Epithelial cell of prostate (primary cell): Measurements from ENCODE around the gene TMEM62.
"Not testable (repeated sequence)": the region's sequence is repeated elsewhere in the genome, so short reads cannot be mapped to it uniquely, and the experiment has no call there.

ENCODE experiments used
- DNase-seq: peaks from one replicate; pipeline ENCODE4 v3.0.0-alpha.2; 2011; ENCODE audit warnings: low read depth, low spot score
- H3K27ac ChIP-seq: fragments of 450-650 bp; 2 replicates; pipeline ENCODE4 v1.5.1; 2017; ENCODE audit warnings: mild to moderate bottlenecking

The TMEM62 gene

GRCh38 chr15:43169888-43170287 is 36.5 kb downstream of the TMEM62 start:
- H3K27ac ChIP-seq = no peak overlapping the region

GRCh38 chr15:43175656-43176309 is 42.4 kb downstream of the TMEM62 start:
- not testable (repeated sequence) for H3K27ac ChIP-seq, DNase-seq

More at GRCh38 chr15:43169888-43170287, 36.5 kb downstream of the TMEM62 start:
- no peak for DNase-seq

GRCh38 chr15:43177147-43177546 is 43.8 kb downstream of the TMEM62 start:
- not testable (repeated sequence) for H3K27ac ChIP-seq, DNase-seq

- DNase-seq = no peak
- H3K27ac ChIP-seq = peak overlapping the region; percentile 7
Measured at GRCh38 chr15:43183270-43183669, 49.9 kb downstream of the TMEM62 start.

GRCh38 chr15:43184407-43185124 is 51.2 kb downstream of the TMEM62 start:
- peak overlapping the region; percentile 74 for H3K27ac ChIP-seq
- DNase-seq = no peak

- no peak for DNase-seq
- H3K27ac ChIP-seq = peak within 1 kb of the TSS; percentile 74
Measured at GRCh38 chr15:43185157-43186002, 52.0 kb downstream of the TMEM62 start, which contains the start of gene CCNDBP1. TSS of gene CCNDBP1 (plus strand) at chr15:43185403. CDS start at chr15:43185499, 96 bp downstream.

GRCh38 chr15:43186003-43186353 is 52.6 kb downstream of the TMEM62 start:
- H3K27ac ChIP-seq = peak overlapping the region; percentile 74
- no peak for DNase-seq

- H3K27ac ChIP-seq = no peak overlapping the region
- DNase-seq = no peak
Measured at GRCh38 chr15:43187544-43188155, 54.3 kb downstream of the TMEM62 start.

- no peak for DNase-seq
- H3K27ac ChIP-seq = no peak overlapping the region
Measured at GRCh38 chr15:43189296-43189695, 55.9 kb downstream of the TMEM62 start.

GRCh38 chr15:43190178-43190577 is 56.8 kb downstream of the TMEM62 start:
- DNase-seq = no peak
- H3K27ac ChIP-seq = no peak overlapping the region

- no peak for DNase-seq
- H3K27ac ChIP-seq = no peak overlapping the region
Measured at GRCh38 chr15:43193710-43194109, 60.3 kb downstream of the TMEM62 start.

- no peak overlapping the region for H3K27ac ChIP-seq
- no peak for DNase-seq
Measured at GRCh38 chr15:43194795-43195194, 61.4 kb downstream of the TMEM62 start.

GRCh38 chr15:43196760-43197548 is 63.6 kb downstream of the TMEM62 start:
- no peak overlapping the region for H3K27ac ChIP-seq
- no peak for DNase-seq

GRCh38 chr15:43197773-43198172 is 64.4 kb downstream of the TMEM62 start:
- not testable (repeated sequence) for H3K27ac ChIP-seq, DNase-seq

GRCh38 chr15:43198556-43198955 is 65.2 kb downstream of the TMEM62 start:
- DNase-seq, H3K27ac ChIP-seq: not testable (repeated sequence)

- H3K27ac ChIP-seq = no peak overlapping the region
- no peak for DNase-seq
Measured at GRCh38 chr15:43198992-43199391, 65.6 kb downstream of the TMEM62 start.

GRCh38 chr15:43199945-43200488 is 66.6 kb downstream of the TMEM62 start:
- no peak for DNase-seq
- H3K27ac ChIP-seq = no peak overlapping the region

GRCh38 chr15:43204016-43204901 is 70.9 kb downstream of the TMEM62 start:
- no peak overlapping the region for H3K27ac ChIP-seq
- DNase-seq = no peak
